ENCODE results near the gene BCL11A. TPM values are rescaled to one million over a fixed set of nuclear protein-coding genes. Genes with fewer than 3 reads are reported as not detected.

BCL11A gene
- total and polyA plus RNA-seq, 2 of the 13 experiments (the other 11 are each of a cell fraction or from before 2014, with no cell fraction given) = not detected

DNA sequence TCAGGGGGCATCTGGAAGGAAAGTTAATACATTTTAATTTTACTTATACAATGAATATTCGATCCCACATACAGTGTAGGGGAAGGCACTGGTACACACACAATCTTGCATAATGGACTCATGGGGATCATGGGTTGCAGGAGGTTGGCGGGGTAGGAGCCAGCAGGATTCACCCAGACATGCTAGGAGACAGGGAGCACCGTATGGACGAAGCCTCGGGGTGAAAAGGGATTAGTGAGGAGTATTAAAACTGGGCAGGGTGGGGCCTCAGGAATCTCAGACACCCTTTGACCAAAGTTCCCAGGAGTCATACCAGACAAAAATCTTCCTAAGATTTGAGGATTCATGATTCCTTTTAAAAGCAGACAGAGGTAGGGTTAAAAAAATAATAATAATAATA, 140.8 kb downstream of the BCL11A start:
- in situ Hi-C loops (cut with HindIII; ENCODE audit: extremely low pct_ligation_motif_present, low pct_unique_long_range_greater_than_20kb) = no loop called here
- WGBS (ENCODE audit: low lambda C conversion rate) = 28% methylated on average over 5 of the region's 5 CpGs
- Histone ChIP-seq H2AFZ (ENCODE audit: low read length) (no peak overlapping the region), H3K27me3 (ENCODE audit: control insufficient read depth in 1 of 2, insufficient read depth in 2 of 2, low read length in 2 of 2) (peaks cover 0 to 8% of the 10 kb centered on the region in 2 experiments; a peak in 3 of 5 replicates), H3K9me3 (ENCODE audit: low read length) (no peaks in the 10 kb centered on the region), H3K4me3 (replicated peaks in 1 of 3; ENCODE audit: insufficient read depth in 1 of 3, low read depth in 2 of 3, low read length in 3 of 3) (no peak overlapping the region), H3K4me1 (ENCODE audit: insufficient read depth, low read length) (no peaks in the 10 kb centered on the region), H4K20me1 (ENCODE audit: insufficient read depth, low read length) (no peaks in the 10 kb centered on the region), H3K79me2 (ENCODE audit: insufficient read depth, low read length) (no peaks in the 10 kb centered on the region), H3K9ac (ENCODE audit: insufficient read depth, low read depth, low read length) (no peak overlapping the region), H3K27ac (ENCODE audit: extremely low read length, insufficient read depth, low read length) (no peak overlapping the region), H3K36me3 (replicated peaks in 1 of 2; ENCODE audit: control insufficient read depth in 1 of 2, insufficient read depth in 2 of 2, low read length in 2 of 2) (no peaks in the 10 kb centered on the region), H3K4me2 (ENCODE audit: low read depth, low read length) (no peak overlapping the region)
- no peak for FAIRE-seq
- no peak for DNase-seq (ENCODE audit: low spot score)
- ATAC-seq = no peak
- intact Hi-C loops (cut with micrococcal nuclease; ENCODE audit: unreplicated experiment) = no loop called here
- ChIA-PET POLR2A (no interaction called here), CTCF (ENCODE audit: low intra/inter-chr PET ratio, low total read pairs) (no interaction called here)
- TF ChIP-seq MIER2 (CRISPR knock-in tag; IDR thresholded peaks at IDR 0.05) (no peak), MEIS1 (CRISPR knock-in tag; IDR thresholded peaks at IDR 0.05; ENCODE audit: borderline replicate concordance) (no peak), ZBTB25 (CRISPR knock-in tag; IDR thresholded peaks at IDR 0.05) (no peak), ZNF282 (IDR thresholded peaks at IDR 0.05; ENCODE audit: partially characterized antibody) (no peak), ZNF572 (CRISPR knock-in tag; IDR thresholded peaks at IDR 0.05) (no peak), ZNF292 (CRISPR knock-in tag; IDR thresholded peaks at IDR 0.05; ENCODE audit: borderline replicate concordance, low read depth) (no peak)
- TF ChIP-seq, protein P1, sequence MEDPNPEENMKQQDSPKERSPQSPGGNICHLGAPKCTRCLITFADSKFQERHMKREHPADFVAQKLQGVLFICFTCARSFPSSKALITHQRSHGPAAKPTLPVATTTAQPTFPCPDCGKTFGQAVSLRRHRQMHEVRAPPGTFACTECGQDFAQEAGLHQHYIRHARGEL (CRISPR knock-in tag; IDR thresholded peaks at IDR 0.05) = no peak
- TF ChIP-seq, protein P2, sequence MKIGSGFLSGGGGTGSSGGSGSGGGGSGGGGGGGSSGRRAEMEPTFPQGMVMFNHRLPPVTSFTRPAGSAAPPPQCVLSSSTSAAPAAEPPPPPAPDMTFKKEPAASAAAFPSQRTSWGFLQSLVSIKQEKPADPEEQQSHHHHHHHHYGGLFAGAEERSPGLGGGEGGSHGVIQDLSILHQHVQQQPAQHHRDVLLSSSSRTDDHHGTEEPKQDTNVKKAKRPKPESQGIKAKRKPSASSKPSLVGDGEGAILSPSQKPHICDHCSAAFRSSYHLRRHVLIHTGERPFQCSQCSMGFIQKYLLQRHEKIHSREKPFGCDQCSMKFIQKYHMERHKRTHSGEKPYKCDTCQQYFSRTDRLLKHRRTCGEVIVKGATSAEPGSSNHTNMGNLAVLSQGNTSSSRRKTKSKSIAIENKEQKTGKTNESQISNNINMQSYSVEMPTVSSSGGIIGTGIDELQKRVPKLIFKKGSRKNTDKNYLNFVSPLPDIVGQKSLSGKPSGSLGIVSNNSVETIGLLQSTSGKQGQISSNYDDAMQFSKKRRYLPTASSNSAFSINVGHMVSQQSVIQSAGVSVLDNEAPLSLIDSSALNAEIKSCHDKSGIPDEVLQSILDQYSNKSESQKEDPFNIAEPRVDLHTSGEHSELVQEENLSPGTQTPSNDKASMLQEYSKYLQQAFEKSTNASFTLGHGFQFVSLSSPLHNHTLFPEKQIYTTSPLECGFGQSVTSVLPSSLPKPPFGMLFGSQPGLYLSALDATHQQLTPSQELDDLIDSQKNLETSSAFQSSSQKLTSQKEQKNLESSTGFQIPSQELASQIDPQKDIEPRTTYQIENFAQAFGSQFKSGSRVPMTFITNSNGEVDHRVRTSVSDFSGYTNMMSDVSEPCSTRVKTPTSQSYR (CRISPR knock-in tag; IDR thresholded peaks at IDR 0.05; ENCODE audit: borderline replicate concordance) = no peak
- BruUV-seq (replicated peaks) = no TSS peak

Measured in HepG2 (cell line).